A549 (cell line): Measurements from ENCODE around the gene TRAF7.

Experiments used
- CEBPB ChIP-seq, 2 experiments: fragments of >200 bp in 1 of 2; sonication (Bioruptor Twin) in 1 of 2; formaldehyde crosslinking in 1 of 2; IDR thresholded peaks; 2 replicates each; pipeline ENCODE4 v1.6.1; 2012 to 2016
- CHD2 ChIP-seq: fragments of 150-350 bp; IDR thresholded peaks from 2 replicates; pipeline ENCODE4 v1.6.1; 2014; ENCODE audit warnings: low read length; ENCODE audit not compliant: partially characterized antibody
- EP300 ChIP-seq, 2 experiments: fragments of >200 bp; sonication (Bioruptor Twin); formaldehyde crosslinking; IDR thresholded peaks; 2 replicates in 1 of 2; 3 replicates in 1 of 2; pipeline ENCODE4 v1.6.1; 2016 to 2017
- GATA3 ChIP-seq: IDR thresholded peaks from 2 replicates; pipeline ENCODE4 v1.6.1; 2012; ENCODE audit warnings: borderline replicate concordance
- HEYL ChIP-seq: fragments of 250-450 bp; sonication (Bioruptor Pico); IDR thresholded peaks from 2 replicates; pipeline ENCODE4 v1.8.0; 2021; ENCODE audit warnings: mild to moderate bottlenecking, moderate library complexity
- JUN ChIP-seq, 2 experiments: fragments of >200 bp; sonication (Bioruptor Twin); formaldehyde crosslinking; IDR thresholded peaks; 2 replicates in 1 of 2; 3 replicates in 1 of 2; pipeline ENCODE4 v1.6.1; 2016 to 2017
- NFE2L2 ChIP-seq: fragments of 150-350 bp; conservative IDR thresholded peaks from 2 replicates; pipeline ENCODE4 v1.6.1; 2014; ENCODE audit warnings: low read length
- POLR2A ChIP-seq: IDR thresholded peaks from 2 replicates; pipeline ENCODE4 v1.6.1; 2012; ENCODE audit warnings: mild to moderate bottlenecking, low read length
- POLR2AphosphoS2 ChIP-seq: conservative IDR thresholded peaks from 2 replicates; pipeline ENCODE4 v1.6.1; 2012; ENCODE audit warnings: low read length, improper control_type of control experiment, inconsistent platforms
- RAD21 ChIP-seq, 2 experiments: fragments of >200 bp in 1 of 2; sonication (Bioruptor Twin) in 1 of 2; formaldehyde crosslinking in 1 of 2; IDR thresholded peaks in 1 of 2; conservative IDR thresholded peaks in 1 of 2; 2 replicates in 1 of 2; 3 replicates in 1 of 2; pipeline ENCODE4 v1.6.1; 2012 to 2018; ENCODE audit warnings: inconsistent platforms in 1 of 2
- SREBF2 ChIP-seq: fragments of 450-650 bp; IDR thresholded peaks from 2 replicates; pipeline ENCODE4 v1.6.1; 2014; ENCODE audit warnings: mild to moderate bottlenecking, moderate library complexity
- ZNF302 ChIP-seq: fragments of 250-450 bp; sonication (Bioruptor Pico); IDR thresholded peaks from 2 replicates; pipeline ENCODE4 v1.9.0; 2021; ENCODE audit warnings: inconsistent platforms, mild to moderate bottlenecking, moderate library complexity
- TF ChIP-seq, protein P1 (sequence below): fragments of >200 bp; sonication (Bioruptor Twin); formaldehyde crosslinking; IDR thresholded peaks from 3 replicates; pipeline ENCODE4 v1.5.1; 2016
- TF ChIP-seq, protein P2 (sequence below): IDR thresholded peaks from 2 replicates; pipeline ENCODE4 v1.6.1; 2012

DNA sequence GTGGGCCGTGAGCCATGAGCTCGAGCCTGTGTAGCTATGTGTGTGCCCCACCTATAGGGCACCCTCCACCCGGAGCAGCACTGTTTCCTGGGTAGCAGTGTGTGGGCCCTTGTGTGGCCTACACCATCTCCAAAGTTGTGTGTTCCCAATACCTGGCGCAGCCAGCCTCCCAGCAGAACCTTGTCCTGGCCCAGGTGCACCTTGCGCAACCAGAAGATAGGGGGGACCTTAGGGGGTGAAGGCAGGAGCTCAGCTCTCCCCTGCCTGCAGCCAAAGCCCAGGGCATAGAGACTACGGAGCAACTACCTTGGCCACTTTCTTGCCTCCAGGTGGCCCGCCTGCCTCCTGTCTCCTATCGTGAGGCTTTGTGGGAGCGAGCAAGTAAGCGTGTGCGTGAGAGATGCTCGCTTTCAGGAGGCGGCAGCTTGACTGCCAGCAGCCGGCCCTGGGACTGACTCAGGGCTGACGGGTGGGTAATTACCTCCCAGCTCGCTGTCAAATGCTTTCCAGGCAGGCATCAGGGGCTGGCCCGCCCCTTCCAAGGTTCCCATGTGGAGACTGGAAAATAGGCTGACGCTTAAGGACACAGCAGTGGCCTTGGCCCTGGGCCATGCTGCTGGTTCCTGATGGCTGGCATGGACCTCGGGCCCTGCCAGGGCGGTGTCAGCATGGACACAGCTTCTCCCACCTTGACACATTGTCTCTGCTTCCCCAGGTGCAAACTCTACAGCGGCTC, 19.0 kb downstream of the TRAF7 start:
- TF ChIP-seq, protein P1, sequence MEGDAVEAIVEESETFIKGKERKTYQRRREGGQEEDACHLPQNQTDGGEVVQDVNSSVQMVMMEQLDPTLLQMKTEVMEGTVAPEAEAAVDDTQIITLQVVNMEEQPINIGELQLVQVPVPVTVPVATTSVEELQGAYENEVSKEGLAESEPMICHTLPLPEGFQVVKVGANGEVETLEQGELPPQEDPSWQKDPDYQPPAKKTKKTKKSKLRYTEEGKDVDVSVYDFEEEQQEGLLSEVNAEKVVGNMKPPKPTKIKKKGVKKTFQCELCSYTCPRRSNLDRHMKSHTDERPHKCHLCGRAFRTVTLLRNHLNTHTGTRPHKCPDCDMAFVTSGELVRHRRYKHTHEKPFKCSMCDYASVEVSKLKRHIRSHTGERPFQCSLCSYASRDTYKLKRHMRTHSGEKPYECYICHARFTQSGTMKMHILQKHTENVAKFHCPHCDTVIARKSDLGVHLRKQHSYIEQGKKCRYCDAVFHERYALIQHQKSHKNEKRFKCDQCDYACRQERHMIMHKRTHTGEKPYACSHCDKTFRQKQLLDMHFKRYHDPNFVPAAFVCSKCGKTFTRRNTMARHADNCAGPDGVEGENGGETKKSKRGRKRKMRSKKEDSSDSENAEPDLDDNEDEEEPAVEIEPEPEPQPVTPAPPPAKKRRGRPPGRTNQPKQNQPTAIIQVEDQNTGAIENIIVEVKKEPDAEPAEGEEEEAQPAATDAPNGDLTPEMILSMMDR = no peak
- TF ChIP-seq JUN (IDR thresholded peaks at IDR 0.05) (no peak), POLR2A (no peak), SREBF2 (no peak), CHD2 (no peak), NFE2L2 (no peak), POLR2AphosphoS2 (no peak), EP300 (IDR thresholded peaks at IDR 0.05) (no peak), GATA3 (no peak), HEYL (CRISPR knock-in tag) (no peak), RAD21 (conservative IDR thresholded peaks at IDR 0.05 in 1 of 2, IDR thresholded peaks at IDR 0.05 in 1 of 2) (no peak), CEBPB (IDR thresholded peaks at IDR 0.05) (peak in 1 of 2 experiments; percentile 68; a peak in 1 of 4 replicates), ZNF302 (CRISPR knock-in tag) (no peak)
- TF ChIP-seq, protein P2, sequence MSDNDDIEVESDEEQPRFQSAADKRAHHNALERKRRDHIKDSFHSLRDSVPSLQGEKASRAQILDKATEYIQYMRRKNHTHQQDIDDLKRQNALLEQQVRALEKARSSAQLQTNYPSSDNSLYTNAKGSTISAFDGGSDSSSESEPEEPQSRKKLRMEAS = no peak
